Measurements from ENCODE around the gene BLCAP.

GRCh38 chr20:37522260-37523011 lies 5.2 kb downstream of the BLCAP start:
- TF ChIP-seq CTCF (conservative IDR thresholded peaks at IDR 0.05; ENCODE audit: low read depth in 2 of 2) = no peak
- no peak for TF ChIP-seq STAT1 (IDR thresholded peaks at IDR 0.05; ENCODE audit: unreplicated experiment)
- TF ChIP-seq POLR2AphosphoS5 (IDR thresholded peaks at IDR 0.05; ENCODE audit: low read depth) = no peak
- TF ChIP-seq EZH2 (IDR thresholded peaks at IDR 0.05; ENCODE audit: low read depth, unreplicated experiment) = no peak
- no peak for TF ChIP-seq ZNF462 (CRISPR knock-in tag; IDR thresholded peaks at IDR 0.05)
- no peak for TF ChIP-seq EZH2phosphoT487 (IDR thresholded peaks at IDR 0.05; ENCODE audit: unreplicated experiment)
- TF ChIP-seq ZNF114 (CRISPR knock-in tag; IDR thresholded peaks at IDR 0.05) = no peak
- TF ChIP-seq JUNB (IDR thresholded peaks at IDR 0.05; ENCODE audit: unreplicated experiment) = no peak
- TF ChIP-seq CREB1 (CRISPR knock-in tag; IDR thresholded peaks at IDR 0.05; ENCODE audit: low read depth) = no peak
- no peak for TF ChIP-seq REST (IDR thresholded peaks at IDR 0.05; ENCODE audit: unreplicated experiment)
- no peak for TF ChIP-seq ETS1 (IDR thresholded peaks at IDR 0.05)
- TF ChIP-seq NANOG (IDR thresholded peaks at IDR 0.05; ENCODE audit: borderline replicate concordance) = no peak

Measured in GM23338 (cell line).